Stimulated activated naive B cell treated with anti-CD40 and anti-IgM and Interleukin-4, amounts not matched to agents 10 μg/mL and 1 μg/mL and 100 μg/mL, for 72 hours (primary cell): ENCODE data around the gene WDR37.
"Not testable (repeated sequence)": the region's sequence is repeated elsewhere in the genome, so short reads cannot be mapped to it uniquely, and the experiment has no call there.

Source experiments
- ATAC-seq, 2 donors: fragments of 150-1000 bp; cut with Tn5 transposase; replicated peaks; 2 replicates each; pipeline ENCODE4 v1.10.0; 2021; ENCODE audit warnings: moderate library complexity in 1 of 2
- DNase-seq: peaks from one replicate; pipeline ENCODE4 v3.0.0; 2021
- H3K27ac Mint-ChIP-seq: one replicate; pipeline ENCODE4 v1.8.0; 2022; ENCODE audit warnings: mild to moderate bottlenecking, mixed read lengths
- H3K27me3 Mint-ChIP-seq, 2 donors: one replicate each; pipeline ENCODE4 v1.8.0; 2022; ENCODE audit warnings: mixed read lengths in 2 of 2
- H3K36me3 Mint-ChIP-seq, 2 donors: one replicate each; pipeline ENCODE4 v1.8.0; 2022; ENCODE audit warnings: mixed read lengths in 2 of 2, mild to moderate bottlenecking in 1 of 2
- H3K4me1 Mint-ChIP-seq, 2 donors: one replicate each; pipeline ENCODE4 v1.8.0; 2022; ENCODE audit warnings: mixed read lengths in 2 of 2, mild to moderate bottlenecking in 1 of 2
- H3K4me3 Mint-ChIP-seq, 2 donors: one replicate each; pipeline ENCODE4 v1.8.0; 2022; ENCODE audit warnings: mild to moderate bottlenecking in 2 of 2, mixed read lengths in 2 of 2, moderate library complexity in 1 of 2
- H3K9me3 Mint-ChIP-seq, 2 donors: one replicate each; pipeline ENCODE4 v1.8.0; 2022; ENCODE audit warnings: mixed read lengths in 2 of 2, mild to moderate bottlenecking in 1 of 2

Gene WDR37

GRCh38 chr10:1109795-1110673, 53.8 kb downstream of the WDR37 start:
- ATAC-seq (peak; percentile 92 to 94), DNase-seq (peak; percentile 36)
- Mint-ChIP-seq H3K9me3 (peaks cover 2 to 5% of the 10 kb centered on the region in 2 donors), H3K27me3 (no peaks in the 10 kb centered on the region), H3K4me3 (no peak overlapping the region), H3K27ac (peak overlapping the region; percentile 62), H3K36me3 (peaks cover 63 to 78% of the 10 kb centered on the region in 2 donors), H3K4me1 (peaks cover 13 to 14% of the 10 kb centered on the region in 2 donors)

DNA sequence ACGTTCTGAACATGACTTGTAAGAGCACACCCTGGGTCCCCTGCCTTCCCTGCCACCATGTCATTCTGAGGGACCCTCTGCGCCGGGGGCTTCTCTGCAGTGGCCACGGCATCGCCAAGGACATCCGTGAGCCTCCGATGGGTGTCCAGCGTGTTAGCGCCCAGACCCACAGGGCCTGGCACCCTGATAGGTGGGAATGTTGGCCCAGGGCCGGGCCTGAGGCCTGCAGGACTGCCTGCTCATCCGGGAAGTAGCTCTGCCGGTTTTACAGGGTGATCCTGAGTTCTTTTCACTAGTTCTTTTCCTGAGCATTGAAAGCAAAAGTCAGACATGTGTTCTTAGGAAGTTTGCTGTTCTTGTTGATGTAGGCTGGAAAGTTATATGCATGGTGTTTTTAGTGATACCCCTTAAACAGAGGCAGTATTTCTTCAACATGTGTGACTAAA, 54.5 kb downstream of the WDR37 start:
- peaks cover 62 to 80% of the 10 kb centered on the region in 2 donors for H3K36me3 Mint-ChIP-seq
- ATAC-seq, result no peak

DNA sequence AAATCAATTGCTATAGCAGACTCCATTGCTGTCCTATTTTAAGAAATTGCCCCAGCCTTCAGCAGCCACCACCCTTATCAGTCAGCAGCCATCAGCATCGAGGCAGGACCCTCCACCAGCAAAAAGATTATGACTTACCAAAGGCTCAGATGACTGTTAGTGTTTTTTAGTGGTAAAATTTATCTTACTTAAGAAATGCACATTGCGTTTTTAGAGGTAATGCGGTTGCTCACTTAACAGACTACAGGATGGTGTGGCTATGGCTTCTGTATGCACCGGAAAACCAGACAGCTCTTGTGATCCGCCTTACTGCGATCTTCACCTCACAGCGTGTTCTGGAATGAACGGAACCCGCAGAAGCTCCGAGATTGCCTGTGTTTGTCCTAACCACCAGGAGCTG, 58.1 kb downstream of the WDR37 start:
- Mint-ChIP-seq H3K27me3 (no peaks in the 10 kb centered on the region), H3K4me1 (peaks cover 14% of the 10 kb centered on the region in 2 donors)

More for the DNA sequence above, 54.5 kb downstream of the WDR37 start:
- Mint-ChIP-seq H3K4me1 (peaks cover 13 to 14% of the 10 kb centered on the region in 2 donors), H3K27me3 (no peaks in the 10 kb centered on the region), H3K4me3 (no peak overlapping the region), H3K9me3 (peaks cover 2 to 5% of the 10 kb centered on the region in 2 donors), H3K27ac (peak overlapping the region; percentile 62)
- no peak for DNase-seq

GRCh38 chr10:1114719-1115606, 58.8 kb downstream of the WDR37 start:
- DNase-seq (no peak), ATAC-seq (no peak)
- H3K27me3 Mint-ChIP-seq, result no peaks in the 10 kb centered on the region
- peaks cover 2% of the 10 kb centered on the region in 2 donors for H3K9me3 Mint-ChIP-seq
- no peak overlapping the region for H3K4me3 Mint-ChIP-seq
- no peak overlapping the region for H3K27ac Mint-ChIP-seq
- H3K4me1 Mint-ChIP-seq, result peaks cover 9 to 11% of the 10 kb centered on the region in 2 donors
- H3K36me3 Mint-ChIP-seq, result peaks cover 48 to 66% of the 10 kb centered on the region in 2 donors

More for the DNA sequence above, 58.1 kb downstream of the WDR37 start:
- Mint-ChIP-seq H3K27ac (no peak overlapping the region), H3K9me3 (peaks cover 2 to 5% of the 10 kb centered on the region in 2 donors), H3K36me3 (peaks cover 49 to 70% of the 10 kb centered on the region in 2 donors), H3K4me3 (no peak overlapping the region)
- ATAC-seq (no peak), DNase-seq (no peak)

GRCh38 chr10:1115607-1115955, 59.4 kb downstream of the WDR37 start:
- ATAC-seq, result no peak
- Mint-ChIP-seq H3K27ac (peak overlapping the region; percentile 14), H3K27me3 (no peaks in the 10 kb centered on the region), H3K4me1 (peaks cover 3 to 7% of the 10 kb centered on the region in 2 donors), H3K36me3 (peaks cover 48 to 62% of the 10 kb centered on the region in 2 donors), H3K9me3 (no peaks in the 10 kb centered on the region), H3K4me3 (no peak overlapping the region)
- DNase-seq, result no peak

DNA sequence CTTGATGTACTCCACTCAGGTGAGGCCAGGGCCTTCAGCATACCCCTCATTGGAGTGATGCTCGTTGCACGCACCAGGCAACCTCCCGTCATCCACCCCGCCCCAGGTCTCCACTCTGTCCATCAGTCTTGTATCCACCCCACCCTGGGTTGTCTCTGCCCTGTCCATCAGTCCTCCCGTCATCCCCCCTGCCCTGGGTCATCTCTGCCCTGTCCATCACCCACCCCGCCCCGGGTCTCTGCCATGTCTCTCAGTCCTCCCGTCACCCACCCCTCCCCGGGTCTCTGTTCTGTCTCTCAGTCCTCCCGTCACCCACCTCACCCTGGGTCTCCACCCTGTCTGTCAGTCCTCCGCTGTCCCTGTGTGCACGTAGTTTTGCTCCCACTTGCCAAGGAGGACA, 59.9 kb downstream of the WDR37 start:
- H3K27ac Mint-ChIP-seq, result no peak overlapping the region
- H3K27me3 Mint-ChIP-seq, result no peaks in the 10 kb centered on the region
- no peak for ATAC-seq
- no peak overlapping the region for H3K4me3 Mint-ChIP-seq
- H3K36me3 Mint-ChIP-seq, result peaks cover 45 to 59% of the 10 kb centered on the region in 2 donors
- peaks cover 0 to 7% of the 10 kb centered on the region in 2 donors for H3K4me1 Mint-ChIP-seq
- DNase-seq, result no peak
- H3K9me3 Mint-ChIP-seq, result no peaks in the 10 kb centered on the region

- DNase-seq (no peak), ATAC-seq (no peak)
- Mint-ChIP-seq H3K36me3 (peaks cover 48 to 62% of the 10 kb centered on the region in 2 donors), H3K4me3 (no peak overlapping the region), H3K27ac (no peak overlapping the region), H3K27me3 (no peaks in the 10 kb centered on the region), H3K4me1 (peaks cover 0 to 7% of the 10 kb centered on the region in 2 donors), H3K9me3 (no peaks in the 10 kb centered on the region)
Observed at GRCh38 chr10:1116696-1117280, 60.6 kb downstream of the WDR37 start.

DNA sequence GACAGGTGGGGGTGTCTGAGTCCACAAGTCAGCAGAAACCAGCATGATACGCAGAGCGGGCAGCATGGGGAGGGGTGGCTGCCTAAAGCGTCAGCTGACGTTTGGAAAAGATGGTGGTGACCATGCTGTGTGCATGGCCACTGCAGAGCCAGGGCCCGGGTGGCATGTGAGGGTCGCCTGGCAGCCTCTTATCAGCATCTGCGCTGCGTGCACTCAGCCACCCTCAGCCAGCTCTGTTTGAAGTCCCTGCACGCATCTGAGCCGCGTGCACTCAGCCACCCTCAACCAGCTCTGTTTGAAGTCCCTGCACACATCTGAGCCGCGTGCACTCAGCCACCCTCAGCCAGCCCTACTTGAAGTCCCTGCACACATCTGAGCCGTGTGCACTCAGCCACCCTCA, 61.5 kb downstream of the WDR37 start:
- no peak for ATAC-seq
- H3K4me1 Mint-ChIP-seq, result peaks cover 4 to 8% of the 10 kb centered on the region in 2 donors
- H3K27ac Mint-ChIP-seq, result no peak overlapping the region
- no peak overlapping the region for H3K4me3 Mint-ChIP-seq
- DNase-seq, result no peak
- no peaks in the 10 kb centered on the region for H3K27me3 Mint-ChIP-seq
- peaks cover 46 to 62% of the 10 kb centered on the region in 2 donors for H3K36me3 Mint-ChIP-seq
- H3K9me3 Mint-ChIP-seq, result no peaks in the 10 kb centered on the region

- H3K36me3 Mint-ChIP-seq, result peaks cover 47 to 63% of the 10 kb centered on the region in 2 donors
- H3K27ac Mint-ChIP-seq, ATAC-seq, H3K4me3 Mint-ChIP-seq, H3K27me3 Mint-ChIP-seq, H3K9me3 Mint-ChIP-seq, DNase-seq: not testable (repeated sequence)
- peaks cover 4 to 13% of the 10 kb centered on the region in 2 donors for H3K4me1 Mint-ChIP-seq
Observed at GRCh38 chr10:1118318-1118717, 62.1 kb downstream of the WDR37 start.

DNA sequence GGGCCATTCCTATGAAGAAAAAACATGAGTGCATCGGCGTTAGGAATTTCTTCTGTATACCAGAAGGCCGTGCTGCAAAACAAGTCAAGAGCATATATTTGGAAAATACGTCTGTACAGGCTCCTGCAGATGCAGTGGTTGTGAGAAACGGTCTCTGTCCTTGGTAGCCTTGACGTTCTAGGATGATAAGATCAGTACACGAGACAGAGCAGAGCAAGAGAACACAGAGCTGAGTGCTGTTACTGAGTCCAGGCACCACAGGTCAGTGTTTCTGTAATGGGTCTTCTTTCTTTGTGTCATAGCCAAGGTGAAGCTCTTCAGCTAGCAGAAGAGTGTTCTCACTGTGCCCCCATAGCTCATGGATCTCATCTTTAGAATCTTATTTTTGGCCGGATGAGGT, 62.8 kb downstream of the WDR37 start:
- ATAC-seq, result no peak
- no peaks in the 10 kb centered on the region for H3K9me3 Mint-ChIP-seq
- peaks cover 11 to 19% of the 10 kb centered on the region in 2 donors for H3K4me1 Mint-ChIP-seq
- H3K27ac Mint-ChIP-seq, result no peak overlapping the region
- no peak overlapping the region for H3K4me3 Mint-ChIP-seq
- no peak for DNase-seq
- no peaks in the 10 kb centered on the region for H3K27me3 Mint-ChIP-seq
- peaks cover 49 to 66% of the 10 kb centered on the region in 2 donors for H3K36me3 Mint-ChIP-seq

DNA sequence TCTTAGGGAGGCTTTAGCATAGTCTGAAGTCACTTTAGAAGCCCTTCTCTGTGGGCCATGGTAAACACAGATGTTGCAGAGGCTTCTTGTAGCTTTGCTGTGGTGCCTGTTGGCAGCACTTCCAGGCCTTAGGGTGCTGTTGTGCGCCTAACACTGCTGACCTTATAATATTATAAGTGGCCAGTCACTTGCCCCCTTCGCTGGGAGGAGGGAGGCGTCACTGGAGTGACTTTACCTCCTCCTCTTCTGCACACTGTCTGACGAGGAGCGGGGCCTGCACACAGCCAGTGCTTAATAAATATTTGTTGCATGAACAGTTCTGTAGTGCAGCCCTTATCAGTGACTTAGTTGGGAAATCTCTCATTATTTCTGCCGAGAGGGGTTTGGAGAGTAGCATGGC, 63.3 kb downstream of the WDR37 start:
- H3K9me3 Mint-ChIP-seq, result no peaks in the 10 kb centered on the region
- no peaks in the 10 kb centered on the region for H3K27me3 Mint-ChIP-seq
- peaks cover 11 to 19% of the 10 kb centered on the region in 2 donors for H3K4me1 Mint-ChIP-seq
- no peak overlapping the region for H3K4me3 Mint-ChIP-seq
- peaks cover 54 to 71% of the 10 kb centered on the region in 2 donors for H3K36me3 Mint-ChIP-seq
- ATAC-seq (no peak), DNase-seq (no peak)
- H3K27ac Mint-ChIP-seq, result no peak overlapping the region

DNA sequence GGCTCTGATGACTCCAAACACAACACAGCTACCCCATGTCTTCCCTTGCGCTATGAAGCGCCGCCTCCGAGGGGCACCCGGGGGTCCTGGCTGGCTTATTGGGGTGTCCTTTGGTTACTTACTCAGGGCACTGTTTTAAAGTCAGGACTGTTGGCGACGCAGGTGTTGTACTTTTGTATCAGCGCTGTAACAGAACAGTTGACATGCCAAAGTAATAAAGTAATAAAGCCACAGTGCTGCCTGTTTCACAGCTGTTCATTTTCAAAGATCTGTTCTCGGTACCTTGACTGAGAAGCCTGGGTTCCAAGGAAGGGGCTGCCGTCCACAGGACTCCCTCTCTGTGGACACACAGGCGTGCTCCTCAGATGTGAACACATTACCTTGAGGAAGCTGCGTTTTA, 64.1 kb downstream of the WDR37 start:
- Mint-ChIP-seq H3K4me1 (peaks cover 11 to 19% of the 10 kb centered on the region in 2 donors), H3K9me3 (no peaks in the 10 kb centered on the region), H3K36me3 (peaks cover 56 to 70% of the 10 kb centered on the region in 2 donors), H3K27ac (no peak overlapping the region), H3K4me3 (no peak overlapping the region), H3K27me3 (no peaks in the 10 kb centered on the region)
- ATAC-seq, result no peak
- no peak for DNase-seq

DNA sequence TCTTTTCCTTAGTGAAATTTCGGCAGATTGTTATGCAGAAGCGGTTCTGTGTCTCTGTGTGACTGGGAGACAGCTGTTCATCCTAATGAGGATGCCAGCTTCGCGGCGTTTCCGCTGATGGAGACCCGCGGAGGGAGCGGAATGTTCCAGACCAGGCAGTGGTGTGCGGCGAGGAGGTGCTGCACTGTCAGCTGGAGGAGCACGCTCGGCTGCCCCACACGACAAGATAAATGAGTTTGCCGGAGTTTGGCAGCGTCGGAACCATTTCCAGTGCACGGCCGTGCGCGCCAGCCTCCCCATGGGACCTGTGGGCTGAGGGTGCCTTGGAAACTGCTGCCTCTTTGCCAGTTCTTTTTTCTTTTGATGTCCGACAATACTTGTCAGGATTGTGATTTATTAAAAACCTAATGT, 64.6 kb downstream of the WDR37 start:
- DNase-seq (no peak), ATAC-seq (no peak)
- Mint-ChIP-seq H3K36me3 (peaks cover 57 to 70% of the 10 kb centered on the region in 2 donors), H3K4me1 (peaks cover 11 to 19% of the 10 kb centered on the region in 2 donors), H3K9me3 (no peaks in the 10 kb centered on the region), H3K27ac (no peak overlapping the region), H3K27me3 (no peaks in the 10 kb centered on the region), H3K4me3 (no peak overlapping the region)
